ENCODE data around the gene ATAD3B. TPM values are rescaled to one million over a fixed set of nuclear protein-coding genes. Genes with fewer than 3 reads are reported as not detected.

ATAD3B gene
- total RNA-seq, 4 donors from 2014 or later = 13.0 to 40.3 (median 17.1) TPM

DNA sequence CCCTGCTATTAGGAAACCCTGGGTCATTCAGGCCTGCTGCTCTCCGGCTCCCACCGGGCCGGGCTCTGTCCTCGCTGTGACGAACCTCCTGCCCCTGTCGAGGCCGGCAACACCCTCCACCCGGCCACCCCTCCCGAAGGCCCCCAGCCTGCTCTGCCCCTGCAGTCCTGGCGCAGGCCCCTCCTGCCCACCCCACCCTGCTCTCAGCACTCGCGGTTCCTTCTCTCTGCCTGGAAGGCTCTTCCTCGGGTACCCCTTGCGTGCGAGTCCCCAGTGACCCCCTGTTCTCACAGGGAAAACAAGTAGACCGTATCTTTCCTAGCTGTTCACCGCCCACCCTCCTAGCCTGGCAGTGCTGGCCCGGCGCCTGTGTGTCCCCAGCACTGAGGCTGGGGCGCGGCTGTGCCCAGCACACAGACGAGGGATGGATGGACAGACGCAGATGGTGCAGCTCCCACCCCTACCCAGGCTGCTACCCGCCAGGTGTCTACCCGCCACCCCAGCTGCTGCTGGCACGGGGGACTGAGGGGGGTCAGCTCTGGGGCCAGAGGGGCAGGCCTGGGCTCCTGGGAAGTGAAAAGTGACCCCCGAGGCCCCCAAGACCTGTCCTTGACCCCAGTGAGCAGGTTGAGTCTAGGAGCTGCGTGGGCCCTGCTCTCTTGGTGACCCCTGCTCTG is 39.2 kb upstream of the ATAD3B start:
- peak in 1 of 2 donors; percentile 78 for DNase-seq (ENCODE audit: low spot score in 2 of 2)
- no peak for TF ChIP-seq POLR2A (IDR thresholded peaks at IDR 0.05)
- TF ChIP-seq, protein P1, sequence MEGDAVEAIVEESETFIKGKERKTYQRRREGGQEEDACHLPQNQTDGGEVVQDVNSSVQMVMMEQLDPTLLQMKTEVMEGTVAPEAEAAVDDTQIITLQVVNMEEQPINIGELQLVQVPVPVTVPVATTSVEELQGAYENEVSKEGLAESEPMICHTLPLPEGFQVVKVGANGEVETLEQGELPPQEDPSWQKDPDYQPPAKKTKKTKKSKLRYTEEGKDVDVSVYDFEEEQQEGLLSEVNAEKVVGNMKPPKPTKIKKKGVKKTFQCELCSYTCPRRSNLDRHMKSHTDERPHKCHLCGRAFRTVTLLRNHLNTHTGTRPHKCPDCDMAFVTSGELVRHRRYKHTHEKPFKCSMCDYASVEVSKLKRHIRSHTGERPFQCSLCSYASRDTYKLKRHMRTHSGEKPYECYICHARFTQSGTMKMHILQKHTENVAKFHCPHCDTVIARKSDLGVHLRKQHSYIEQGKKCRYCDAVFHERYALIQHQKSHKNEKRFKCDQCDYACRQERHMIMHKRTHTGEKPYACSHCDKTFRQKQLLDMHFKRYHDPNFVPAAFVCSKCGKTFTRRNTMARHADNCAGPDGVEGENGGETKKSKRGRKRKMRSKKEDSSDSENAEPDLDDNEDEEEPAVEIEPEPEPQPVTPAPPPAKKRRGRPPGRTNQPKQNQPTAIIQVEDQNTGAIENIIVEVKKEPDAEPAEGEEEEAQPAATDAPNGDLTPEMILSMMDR (IDR thresholded peaks at IDR 0.05) = no peak
- WGBS, 2 donors = 66 to 69% methylated on average over 23 to 25 of the region's 28 CpGs
- intact Hi-C loops (cut with DNase I; ENCODE audit: low total_unique reads) = no loop called here
- H3K4me3 ChIP-seq (ENCODE audit: low read depth, poor library complexity, severe bottlenecking) = no peak overlapping the region

DNA sequence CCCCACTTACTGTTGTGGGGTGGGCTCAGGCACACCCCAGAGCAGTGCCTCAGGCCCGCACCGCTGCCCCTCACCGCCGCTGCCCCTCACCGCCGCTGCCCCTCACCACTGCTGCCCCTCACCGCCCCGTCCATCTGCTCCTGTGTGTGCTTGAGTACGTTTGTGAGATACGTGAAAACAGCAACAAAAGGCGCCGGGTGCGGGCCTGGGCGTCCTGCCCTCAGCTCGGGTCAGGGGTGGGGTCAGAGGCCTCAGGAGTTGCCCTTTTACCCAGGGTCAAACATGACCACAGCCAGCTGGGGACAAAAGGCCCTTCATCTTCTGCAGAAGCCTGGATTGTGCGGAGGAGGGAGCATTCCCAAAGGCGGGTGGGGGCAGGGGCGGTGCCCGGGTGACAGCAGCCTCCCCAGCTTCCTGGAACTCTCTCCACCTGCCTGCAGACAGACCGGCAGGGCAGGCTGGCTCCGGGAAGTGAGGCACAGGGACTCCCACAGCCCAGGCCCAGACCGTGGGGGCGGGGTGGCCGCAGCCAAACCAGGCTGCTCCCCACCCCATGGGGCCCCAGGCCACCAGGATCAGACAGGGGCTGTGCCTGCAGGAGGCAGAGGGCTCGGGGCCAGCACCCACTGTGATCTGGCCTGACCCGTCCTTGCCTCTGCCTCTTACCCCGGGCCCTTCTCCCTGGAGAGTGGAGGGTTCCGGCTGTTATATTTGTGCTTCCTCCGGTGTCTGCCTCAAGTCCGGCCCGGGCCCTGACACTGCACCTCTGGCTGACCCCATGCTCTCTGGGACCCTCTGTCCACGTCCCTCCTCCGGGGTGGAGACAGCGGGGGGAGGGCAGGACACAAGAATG is 38.4 kb upstream of the ATAD3B start:
- WGBS, 2 donors = 37 to 43% methylated on average over 26 to 27 of the region's 34 CpGs
- DNase-seq (ENCODE audit: low spot score in 2 of 2) = peak; percentile 70 to 94
- intact Hi-C loops (cut with DNase I; ENCODE audit: low total_unique reads) = no loop called here
- H3K4me3 ChIP-seq (ENCODE audit: low read depth, poor library complexity, severe bottlenecking) = no peak overlapping the region
- no peak for TF ChIP-seq POLR2A (IDR thresholded peaks at IDR 0.05)
- TF ChIP-seq, protein P1 (IDR thresholded peaks at IDR 0.05) = no peak

DNA sequence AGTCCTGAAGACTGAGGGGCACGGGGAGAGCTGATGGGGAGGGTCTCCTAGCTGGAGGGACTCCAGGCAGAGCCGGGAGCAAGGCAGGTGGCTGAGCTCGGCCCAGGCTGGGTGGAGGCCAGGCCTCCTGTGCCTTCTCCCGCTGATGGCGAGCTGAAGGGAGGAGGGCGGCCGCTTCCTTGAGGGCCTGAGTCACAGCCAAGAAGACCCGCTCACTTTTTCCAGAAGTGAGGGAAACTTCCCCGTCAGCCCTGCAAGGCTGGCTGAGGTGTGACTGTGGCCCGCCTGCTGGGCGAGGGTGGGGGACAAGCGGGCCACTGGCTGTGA is 37.8 kb upstream of the ATAD3B start:
- intact Hi-C loops (cut with DNase I; ENCODE audit: low total_unique reads) = no loop called here
- 18 to 29% methylated on average over 4 to 9 of the region's 12 CpGs for WGBS, 2 donors
- TF ChIP-seq POLR2A (IDR thresholded peaks at IDR 0.05) = no peak
- TF ChIP-seq, protein P1 (IDR thresholded peaks at IDR 0.05) = no peak
- H3K4me3 ChIP-seq (ENCODE audit: low read depth, poor library complexity, severe bottlenecking) = no peak overlapping the region
- DNase-seq (ENCODE audit: low spot score in 2 of 2) = peak in 1 of 2 donors; percentile 87

DNA sequence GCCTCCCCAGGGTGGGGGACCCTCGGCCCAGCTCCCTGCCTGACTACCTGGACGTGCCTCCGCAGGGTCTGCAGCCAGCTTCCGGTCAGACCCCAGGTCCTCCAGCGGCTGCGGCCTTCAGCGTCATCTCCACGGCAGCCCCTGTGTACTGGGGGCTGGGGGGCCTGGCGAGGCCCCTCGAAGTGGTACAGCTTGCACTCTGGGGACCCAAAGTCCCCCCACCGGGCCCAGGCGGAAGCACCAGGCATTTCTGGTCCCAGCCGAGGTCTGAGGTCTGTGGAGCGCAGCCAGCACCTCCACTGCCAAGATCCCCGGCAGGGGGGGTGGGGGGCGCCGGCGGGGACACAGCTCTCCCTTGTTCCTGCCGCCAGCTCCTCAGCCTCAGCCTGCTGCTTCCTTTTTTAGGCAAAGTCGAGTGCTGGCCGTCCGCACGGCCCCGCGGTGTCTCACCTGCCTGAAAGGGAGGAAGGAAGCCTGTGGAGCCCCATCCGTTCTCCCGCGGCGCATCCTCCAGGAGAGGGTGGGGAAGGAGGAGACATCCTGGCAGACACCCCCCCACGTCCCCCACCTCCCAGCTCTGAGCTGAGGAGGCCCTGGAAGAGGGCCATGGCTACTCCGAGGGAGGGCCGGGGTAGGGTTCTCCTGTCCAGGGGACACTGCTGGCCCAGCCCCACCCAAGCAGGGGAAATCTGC is 37.3 kb upstream of the ATAD3B start:
- TF ChIP-seq POLR2A (IDR thresholded peaks at IDR 0.05) = no peak
- TF ChIP-seq, protein P1 (IDR thresholded peaks at IDR 0.05) = no peak
- WGBS, 2 donors = 6 to 30% methylated on average over 6 to 21 of the region's 32 CpGs
- peak in 1 of 2 donors; percentile 90 for DNase-seq (ENCODE audit: low spot score in 2 of 2)
- H3K4me3 ChIP-seq (ENCODE audit: low read depth, poor library complexity, severe bottlenecking) = no peak overlapping the region
- intact Hi-C loops (cut with DNase I; ENCODE audit: low total_unique reads) = no loop called here

DNA sequence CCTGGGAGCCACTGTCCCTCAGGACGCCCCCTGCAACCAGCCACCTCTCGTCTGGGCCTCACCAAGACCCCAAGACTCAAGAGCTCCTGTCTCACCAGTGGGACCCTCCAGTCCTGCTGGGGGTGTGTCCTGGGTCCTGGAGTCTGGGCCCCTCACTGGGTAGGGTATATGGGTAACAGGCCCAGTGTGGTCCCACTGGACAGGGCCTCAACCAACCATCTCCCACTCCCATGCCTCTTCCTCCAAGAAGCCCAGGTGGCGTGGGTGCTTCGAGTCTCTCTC is 36.8 kb upstream of the ATAD3B start:
- H3K4me3 ChIP-seq (ENCODE audit: low read depth, poor library complexity, severe bottlenecking) = no peak overlapping the region
- TF ChIP-seq, protein P1 (IDR thresholded peaks at IDR 0.05) = no peak
- no peak for TF ChIP-seq POLR2A (IDR thresholded peaks at IDR 0.05)
- intact Hi-C loops (cut with DNase I; ENCODE audit: low total_unique reads) = no loop called here
- no peak for DNase-seq (ENCODE audit: low spot score in 2 of 2)
- WGBS, 2 donors = 39 to 100% methylated on average over 2 to 3 of the region's 4 CpGs
